Skeletal muscle cell (primary cell): Measurements from ENCODE around the gene LETMD1.

ENCODE experiments used
- DNase-seq: peaks from one replicate; pipeline ENCODE4 v3.0.0-alpha.2; 2010; ENCODE audit warnings: low read depth
- H3K4me3 ChIP-seq: 2 replicates; pipeline ENCODE4 v1.5.1; 2011; ENCODE audit warnings: low read depth, mild to moderate bottlenecking, control low read depth, low read length, moderate library complexity

Gene LETMD1

GRCh38 chr12:51023625-51024382 is 24.3 kb upstream of the LETMD1 start:
- DNase-seq: no peak
- H3K4me3 ChIP-seq: peak overlapping the region; percentile 75

- no peak for DNase-seq
- peak overlapping the region; percentile 75 for H3K4me3 ChIP-seq
Measured at GRCh38 chr12:51025338-51025835, 22.7 kb upstream of the LETMD1 start.

GRCh38 chr12:51025836-51026638 is 22.1 kb upstream of the LETMD1 start, which contains the start of gene SLC11A2:
Gene SLC11A2 (minus strand): TSS chr12:51026384. CDS start chr12:51010728, 15,656 bp downstream.
- DNase-seq: peak; percentile 76

GRCh38 chr12:51027342-51027835 is 20.7 kb upstream of the LETMD1 start:
- no peak overlapping the region for H3K4me3 ChIP-seq
- no peak for DNase-seq

More at GRCh38 chr12:51025836-51026638, 22.1 kb upstream of the LETMD1 start, which contains the start of gene SLC11A2:
- H3K4me3 ChIP-seq: peak within 1 kb of the TSS; percentile 75

- DNase-seq: no peak
- no peak overlapping the region for H3K4me3 ChIP-seq
Measured at GRCh38 chr12:51028126-51028812, 19.9 kb upstream of the LETMD1 start.

GRCh38 chr12:51028813-51029150 is 19.3 kb upstream of the LETMD1 start:
- H3K4me3 ChIP-seq: no peak overlapping the region
- DNase-seq: no peak

GRCh38 chr12:51033048-51033447 is 15.1 kb upstream of the LETMD1 start:
- no peak for DNase-seq
- H3K4me3 ChIP-seq: no peak overlapping the region

- DNase-seq: no peak
- H3K4me3 ChIP-seq: no peak overlapping the region
Measured at GRCh38 chr12:51033457-51034089, 14.6 kb upstream of the LETMD1 start.

GRCh38 chr12:51036279-51036678 is 11.8 kb upstream of the LETMD1 start:
- no peak for DNase-seq
- no peak overlapping the region for H3K4me3 ChIP-seq

- no peak for DNase-seq
- peak overlapping the region; percentile 92 for H3K4me3 ChIP-seq
Measured at GRCh38 chr12:51048661-51049251, 629 bp downstream of the LETMD1 start.

GRCh38 chr12:51049525-51049924 is 1.4 kb downstream of the LETMD1 start:
- peak overlapping the region; percentile 92 for H3K4me3 ChIP-seq
- no peak for DNase-seq

- no peak overlapping the region for H3K4me3 ChIP-seq
- no peak for DNase-seq
Measured at GRCh38 chr12:51051787-51052186, 3.7 kb downstream of the LETMD1 start.

GRCh38 chr12:51055060-51055459 is 6.9 kb downstream of the LETMD1 start:
- DNase-seq: no peak
- H3K4me3 ChIP-seq: no peak overlapping the region

GRCh38 chr12:51056242-51056641 is 8.1 kb downstream of the LETMD1 start:
- H3K4me3 ChIP-seq: no peak overlapping the region
- no peak for DNase-seq

- H3K4me3 ChIP-seq: no peak overlapping the region
- no peak for DNase-seq
Measured at GRCh38 chr12:51059086-51059485, 11.0 kb downstream of the LETMD1 start.

GRCh38 chr12:51062631-51063397 is 14.7 kb downstream of the LETMD1 start:
- no peak for DNase-seq
- H3K4me3 ChIP-seq: no peak overlapping the region

GRCh38 chr12:51065530-51065929 is 17.4 kb downstream of the LETMD1 start:
- no peak for DNase-seq
- no peak overlapping the region for H3K4me3 ChIP-seq

- no peak for DNase-seq
Measured at GRCh38 chr12:51067229-51067628, 19.1 kb downstream of the LETMD1 start.

More at GRCh38 chr12:51067229-51067628, 19.1 kb downstream of the LETMD1 start:
- H3K4me3 ChIP-seq: no peak overlapping the region
